Measurements from ENCODE around the gene PDLIM1.
"Not testable (repeated sequence)": the region's sequence is repeated elsewhere in the genome, so short reads cannot be mapped to it uniquely, and the experiment has no call there.

DNA sequence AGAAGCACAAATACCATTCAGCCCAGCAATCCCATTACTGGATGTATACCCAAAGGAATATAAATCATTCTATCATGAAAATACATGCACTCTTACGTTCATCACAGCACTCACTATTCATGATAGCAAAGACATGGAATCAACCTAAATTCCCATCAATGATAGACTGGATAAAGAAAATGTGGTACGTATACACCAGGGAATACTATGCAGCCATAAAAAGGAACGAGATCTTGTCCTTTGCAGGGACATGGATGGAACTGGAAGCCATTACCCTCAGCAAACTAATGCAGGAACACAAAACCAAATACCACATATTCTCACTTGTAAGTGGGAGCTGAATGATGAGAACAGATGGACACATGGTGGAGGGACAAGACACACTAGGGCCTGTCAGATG lies 50.7 kb downstream of the PDLIM1 start:
- TF ChIP-seq MAFG (tag; conservative IDR thresholded peaks at IDR 0.05): not testable (repeated sequence)
- TF ChIP-seq, protein P1, sequence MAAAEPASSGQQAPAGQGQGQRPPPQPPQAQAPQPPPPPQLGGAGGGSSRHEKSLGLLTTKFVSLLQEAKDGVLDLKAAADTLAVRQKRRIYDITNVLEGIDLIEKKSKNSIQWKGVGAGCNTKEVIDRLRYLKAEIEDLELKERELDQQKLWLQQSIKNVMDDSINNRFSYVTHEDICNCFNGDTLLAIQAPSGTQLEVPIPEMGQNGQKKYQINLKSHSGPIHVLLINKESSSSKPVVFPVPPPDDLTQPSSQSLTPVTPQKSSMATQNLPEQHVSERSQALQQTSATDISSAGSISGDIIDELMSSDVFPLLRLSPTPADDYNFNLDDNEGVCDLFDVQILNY (CRISPR knock-in tag; IDR thresholded peaks at IDR 0.05): not testable (repeated sequence)

Data from K562 (cell line).